GM06990 (cell line): Measurements from ENCODE around the gene DSEL.

Experiments used
- DNase-seq: peaks from one replicate; pipeline ENCODE4 v3.0.0-alpha.2; 2011; ENCODE audit not compliant: insufficient read length; ENCODE audit errors: extremely low read depth
- H3K27me3 ChIP-seq: replicated peaks from 2 replicates; pipeline ENCODE4 v1.6.0; 2011; ENCODE audit warnings: low read length; ENCODE audit not compliant: control insufficient read depth, insufficient read depth
- H3K36me3 ChIP-seq: 2 replicates; pipeline ENCODE4 v1.5.1; 2011; ENCODE audit warnings: low read length; ENCODE audit not compliant: control insufficient read depth, insufficient read depth
- H3K4me3 ChIP-seq: replicated peaks from 2 replicates; pipeline ENCODE4 v1.5.1; 2011; ENCODE audit warnings: low read depth, mild to moderate bottlenecking, control low read depth, low read length
- TF ChIP-seq, protein P1 (sequence below): IDR thresholded peaks from 2 replicates; pipeline ENCODE4 v1.5.1; 2011; ENCODE audit warnings: low read length, control low read depth, mild to moderate bottlenecking, inconsistent platforms; ENCODE audit not compliant: insufficient read depth, poor library complexity, severe bottlenecking

DSEL gene

DNA sequence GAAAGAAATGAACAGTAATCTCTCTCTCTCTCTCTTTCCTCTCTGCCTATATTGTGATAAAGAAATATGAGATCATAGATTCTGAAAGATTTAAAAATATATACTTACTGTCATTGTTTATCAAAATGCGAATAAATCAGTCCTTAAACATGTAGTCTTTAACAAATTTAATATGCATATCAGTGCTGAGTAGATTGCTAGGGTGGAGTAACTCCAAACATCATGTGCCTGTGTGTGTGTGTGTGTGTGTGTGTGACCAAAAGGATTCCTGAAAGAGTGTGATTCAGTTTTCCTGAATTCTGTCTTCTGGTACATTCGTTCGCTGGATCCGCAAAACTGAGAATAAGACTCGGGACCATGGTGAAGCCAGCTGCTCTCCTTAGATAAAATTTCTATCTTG, 24.0 kb upstream of the DSEL start:
- Histone ChIP-seq H3K4me3 (no peak overlapping the region), H3K27me3 (no peaks in the 10 kb centered on the region), H3K36me3 (no peaks in the 10 kb centered on the region)
- TF ChIP-seq, protein P1, sequence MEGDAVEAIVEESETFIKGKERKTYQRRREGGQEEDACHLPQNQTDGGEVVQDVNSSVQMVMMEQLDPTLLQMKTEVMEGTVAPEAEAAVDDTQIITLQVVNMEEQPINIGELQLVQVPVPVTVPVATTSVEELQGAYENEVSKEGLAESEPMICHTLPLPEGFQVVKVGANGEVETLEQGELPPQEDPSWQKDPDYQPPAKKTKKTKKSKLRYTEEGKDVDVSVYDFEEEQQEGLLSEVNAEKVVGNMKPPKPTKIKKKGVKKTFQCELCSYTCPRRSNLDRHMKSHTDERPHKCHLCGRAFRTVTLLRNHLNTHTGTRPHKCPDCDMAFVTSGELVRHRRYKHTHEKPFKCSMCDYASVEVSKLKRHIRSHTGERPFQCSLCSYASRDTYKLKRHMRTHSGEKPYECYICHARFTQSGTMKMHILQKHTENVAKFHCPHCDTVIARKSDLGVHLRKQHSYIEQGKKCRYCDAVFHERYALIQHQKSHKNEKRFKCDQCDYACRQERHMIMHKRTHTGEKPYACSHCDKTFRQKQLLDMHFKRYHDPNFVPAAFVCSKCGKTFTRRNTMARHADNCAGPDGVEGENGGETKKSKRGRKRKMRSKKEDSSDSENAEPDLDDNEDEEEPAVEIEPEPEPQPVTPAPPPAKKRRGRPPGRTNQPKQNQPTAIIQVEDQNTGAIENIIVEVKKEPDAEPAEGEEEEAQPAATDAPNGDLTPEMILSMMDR = no peak
- no peak for DNase-seq

DNA sequence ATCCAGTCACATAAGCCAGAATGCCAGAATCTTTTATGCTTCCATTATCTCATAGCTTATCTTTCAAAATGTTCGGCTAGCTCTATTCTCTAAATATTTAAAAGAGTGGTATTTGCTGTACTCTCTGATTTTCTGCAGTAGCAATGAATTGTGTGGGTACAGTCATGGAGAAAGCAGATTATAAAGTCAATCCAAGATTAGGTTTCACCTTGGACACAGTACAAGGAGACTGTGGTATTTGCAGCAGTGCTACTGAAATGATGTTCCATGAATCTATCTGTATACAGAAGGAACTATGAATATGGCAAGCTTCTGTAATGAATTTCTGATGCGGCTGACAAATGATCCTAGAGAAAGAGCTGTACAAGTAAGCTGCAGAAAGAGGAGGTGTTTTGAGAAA, 15.4 kb upstream of the DSEL start:
- H3K36me3 ChIP-seq = no peaks in the 10 kb centered on the region
- TF ChIP-seq, protein P1 = no peak
- H3K4me3 ChIP-seq = no peak overlapping the region
- DNase-seq = no peak
- H3K27me3 ChIP-seq = no peaks in the 10 kb centered on the region

DNA sequence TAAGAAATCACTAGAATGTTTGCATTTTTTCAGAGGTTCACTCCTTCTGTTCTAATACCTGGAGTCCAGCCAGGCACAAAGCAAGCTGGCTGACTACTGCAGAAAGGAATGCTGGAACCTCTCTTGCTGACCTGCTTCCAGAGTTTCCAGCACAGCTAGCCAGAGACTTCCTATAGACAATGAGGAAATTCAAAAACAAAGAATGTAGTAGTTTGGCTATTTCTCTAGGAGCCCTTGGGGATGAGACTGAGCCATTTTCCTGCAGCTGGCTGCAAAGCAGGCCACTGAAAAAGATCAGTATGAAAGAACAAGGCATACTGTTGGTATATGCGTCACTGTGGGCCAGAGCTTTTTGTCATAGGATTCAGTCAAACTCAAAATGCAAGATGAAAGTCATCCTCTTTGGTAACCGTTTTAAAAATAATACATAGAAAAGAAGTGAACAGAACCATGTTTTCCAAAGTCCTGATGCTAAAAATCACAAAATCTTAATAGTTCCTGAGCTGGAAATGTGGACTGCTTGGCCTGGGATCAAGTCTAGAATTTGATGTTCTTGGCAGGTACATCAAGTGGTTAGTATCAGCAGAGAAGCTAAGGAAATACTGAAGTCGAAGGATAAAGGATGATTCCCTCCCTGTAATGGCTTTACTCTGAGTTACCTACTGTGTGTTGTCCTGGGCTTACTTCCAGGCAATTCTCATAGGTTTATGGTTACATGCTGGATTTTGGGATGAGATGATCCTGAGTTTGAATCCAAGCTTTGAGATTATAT, 9.0 kb upstream of the DSEL start:
- Histone ChIP-seq H3K27me3 (no peaks in the 10 kb centered on the region), H3K4me3 (no peak overlapping the region), H3K36me3 (no peaks in the 10 kb centered on the region)
- TF ChIP-seq, protein P1 = no peak
- DNase-seq = no peak

DNA sequence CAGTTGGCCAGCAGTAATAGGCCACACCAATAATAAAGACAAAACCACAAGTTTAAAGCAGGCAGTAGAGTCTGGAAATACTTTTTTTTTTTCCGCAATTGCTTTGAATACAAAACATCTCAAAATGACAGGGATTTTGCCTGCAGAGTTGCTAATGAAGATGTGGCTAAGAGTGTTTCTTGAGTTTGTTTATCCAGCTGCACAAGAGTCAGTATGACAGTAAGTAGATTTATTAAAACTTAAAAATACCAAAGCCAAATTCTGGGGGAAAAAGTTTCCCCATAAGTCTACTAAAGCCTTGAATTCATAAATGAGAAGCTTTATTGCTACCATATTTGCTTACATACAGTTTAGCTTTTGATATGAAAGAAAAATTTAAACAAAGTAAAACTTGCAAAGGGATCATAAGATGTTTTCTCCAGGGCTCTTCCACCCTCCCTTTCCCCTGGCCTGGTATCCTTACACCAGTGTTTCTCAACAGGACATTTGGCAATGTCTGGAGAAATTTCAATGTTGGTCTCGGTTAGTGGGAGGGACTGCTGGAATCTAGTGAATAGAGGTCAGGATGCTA, 3.9 kb upstream of the DSEL start:
- H3K27me3 ChIP-seq = no peaks in the 10 kb centered on the region
- no peak for DNase-seq
- no peak overlapping the region for H3K4me3 ChIP-seq
- TF ChIP-seq, protein P1 = no peak
- no peaks in the 10 kb centered on the region for H3K36me3 ChIP-seq

GRCh38 chr18:67519592-67519991, 3.1 kb upstream of the DSEL start:
- Histone ChIP-seq H3K4me3 (no peak overlapping the region), H3K27me3 (no peaks in the 10 kb centered on the region), H3K36me3 (no peaks in the 10 kb centered on the region)
- DNase-seq = no peak
- TF ChIP-seq, protein P1 = no peak
